ENCODE data around the gene TFEC.

GRCh38 chr7:115952832-115953231, 77.7 kb downstream of the TFEC start:
- TF ChIP-seq EP300 (IDR thresholded peaks at IDR 0.05; ENCODE audit: borderline replicate concordance) = no peak
- TF ChIP-seq, protein P1, sequence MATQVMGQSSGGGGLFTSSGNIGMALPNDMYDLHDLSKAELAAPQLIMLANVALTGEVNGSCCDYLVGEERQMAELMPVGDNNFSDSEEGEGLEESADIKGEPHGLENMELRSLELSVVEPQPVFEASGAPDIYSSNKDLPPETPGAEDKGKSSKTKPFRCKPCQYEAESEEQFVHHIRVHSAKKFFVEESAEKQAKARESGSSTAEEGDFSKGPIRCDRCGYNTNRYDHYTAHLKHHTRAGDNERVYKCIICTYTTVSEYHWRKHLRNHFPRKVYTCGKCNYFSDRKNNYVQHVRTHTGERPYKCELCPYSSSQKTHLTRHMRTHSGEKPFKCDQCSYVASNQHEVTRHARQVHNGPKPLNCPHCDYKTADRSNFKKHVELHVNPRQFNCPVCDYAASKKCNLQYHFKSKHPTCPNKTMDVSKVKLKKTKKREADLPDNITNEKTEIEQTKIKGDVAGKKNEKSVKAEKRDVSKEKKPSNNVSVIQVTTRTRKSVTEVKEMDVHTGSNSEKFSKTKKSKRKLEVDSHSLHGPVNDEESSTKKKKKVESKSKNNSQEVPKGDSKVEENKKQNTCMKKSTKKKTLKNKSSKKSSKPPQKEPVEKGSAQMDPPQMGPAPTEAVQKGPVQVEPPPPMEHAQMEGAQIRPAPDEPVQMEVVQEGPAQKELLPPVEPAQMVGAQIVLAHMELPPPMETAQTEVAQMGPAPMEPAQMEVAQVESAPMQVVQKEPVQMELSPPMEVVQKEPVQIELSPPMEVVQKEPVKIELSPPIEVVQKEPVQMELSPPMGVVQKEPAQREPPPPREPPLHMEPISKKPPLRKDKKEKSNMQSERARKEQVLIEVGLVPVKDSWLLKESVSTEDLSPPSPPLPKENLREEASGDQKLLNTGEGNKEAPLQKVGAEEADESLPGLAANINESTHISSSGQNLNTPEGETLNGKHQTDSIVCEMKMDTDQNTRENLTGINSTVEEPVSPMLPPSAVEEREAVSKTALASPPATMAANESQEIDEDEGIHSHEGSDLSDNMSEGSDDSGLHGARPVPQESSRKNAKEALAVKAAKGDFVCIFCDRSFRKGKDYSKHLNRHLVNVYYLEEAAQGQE (IDR thresholded peaks at IDR 0.05; ENCODE audit: low read depth) = no peak
- no peak for TF ChIP-seq ZBTB7A (IDR thresholded peaks at IDR 0.05; ENCODE audit: low read depth)
- no peak for TF ChIP-seq TCF12 (IDR thresholded peaks at IDR 0.05; ENCODE audit: low read depth)
- no peak for TF ChIP-seq YY1 (IDR thresholded peaks at IDR 0.05; ENCODE audit: low read depth)

Data from Ishikawa (cell line).